ENCODE data around the gene ARL11.
A peak's percentile ranks its signal among the peaks of the same experiment; 100 is the strongest.

ARL11 gene

GRCh38 chr13:49615836-49616675, 12.3 kb upstream of the ARL11 start:
- peak; percentile 6 for DNase-seq (ENCODE audit: low spot score)

DNA sequence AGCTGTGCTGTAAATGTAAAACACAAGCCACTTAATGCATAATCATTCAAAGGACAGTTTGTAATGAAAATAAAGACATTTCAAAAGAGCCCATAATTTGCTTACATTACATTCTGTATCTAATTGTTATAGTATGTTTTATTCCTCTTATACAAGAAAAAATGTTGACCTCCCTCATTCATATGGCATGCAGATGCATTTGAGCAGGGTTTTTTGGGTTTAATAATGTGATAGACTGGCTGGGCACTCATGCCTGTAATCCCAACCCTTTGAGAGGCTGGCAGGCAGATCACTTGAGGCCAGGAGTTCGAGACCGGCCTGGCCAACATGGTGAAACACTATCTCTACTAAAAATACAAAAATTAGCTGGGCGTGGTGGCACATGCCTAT, 11.6 kb upstream of the ARL11 start:
- DNase-seq (ENCODE audit: low spot score) = no peak

DNA sequence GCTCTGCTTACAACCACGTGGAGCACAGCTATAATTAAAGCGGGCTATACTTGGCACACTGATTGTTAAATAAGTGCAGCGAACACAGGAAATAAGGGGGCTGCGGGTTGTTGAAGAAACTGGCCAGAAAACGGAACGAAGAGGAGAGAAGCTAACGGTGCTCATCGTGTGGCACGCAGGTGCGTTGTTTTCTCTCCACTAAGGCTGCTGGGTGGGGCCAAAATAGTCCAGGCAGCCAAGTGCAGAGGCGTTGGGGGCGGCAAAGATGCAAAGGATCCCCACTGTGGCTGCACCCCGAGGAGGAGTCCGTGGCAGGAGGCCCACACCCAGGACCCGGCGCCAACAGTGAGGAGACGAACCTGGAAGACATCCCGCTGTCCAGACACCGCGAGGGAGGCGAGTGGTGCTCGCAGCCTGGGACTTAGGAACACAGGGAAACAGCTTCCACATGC, 8.1 kb upstream of the ARL11 start:
- DNase-seq (ENCODE audit: low spot score) = no peak

DNA sequence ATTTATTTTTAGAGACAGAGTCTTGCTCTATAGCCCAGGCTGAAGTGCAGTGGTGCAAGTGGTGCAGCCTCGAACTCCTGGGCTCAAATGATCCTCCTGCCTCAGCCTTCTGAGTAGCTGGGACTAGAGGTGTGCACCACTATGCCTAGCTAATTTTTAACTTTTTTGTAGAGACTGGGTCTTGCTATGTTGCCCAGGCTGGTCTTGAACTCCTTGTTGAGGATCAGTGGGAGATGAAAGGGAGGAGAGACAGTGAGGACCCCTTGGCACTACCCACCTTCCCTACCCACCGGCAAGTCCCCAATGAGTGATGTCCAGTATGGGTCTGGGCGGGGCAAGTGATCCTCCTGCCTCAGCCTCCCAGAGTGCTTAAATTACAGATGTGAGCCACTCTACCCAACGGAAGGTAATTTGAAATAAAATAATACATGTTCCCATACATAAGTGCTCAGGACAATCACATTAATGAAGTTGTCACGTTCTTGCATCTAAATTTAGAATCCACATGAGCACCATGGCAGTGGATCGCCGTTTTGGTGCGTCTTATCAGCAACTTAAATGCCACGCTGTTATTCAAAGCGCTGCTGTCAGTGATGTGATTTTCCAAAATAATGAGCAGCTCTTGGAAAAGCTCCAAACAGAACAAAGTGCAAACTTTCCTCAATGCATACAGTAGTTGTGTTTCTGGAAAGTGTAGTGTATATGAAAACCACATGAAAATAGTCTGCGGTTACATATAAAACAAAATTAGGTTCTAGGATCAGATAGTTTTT, 5.9 kb upstream of the ARL11 start:
- DNase-seq (ENCODE audit: low spot score) = no peak

- no peak for DNase-seq (ENCODE audit: low spot score)
Measured at GRCh38 chr13:49624229-49624628, 4.1 kb upstream of the ARL11 start.

- DNase-seq (ENCODE audit: low spot score) = peak; percentile 13
Measured at GRCh38 chr13:49625392-49626079, 2.8 kb upstream of the ARL11 start.

- no peak for DNase-seq (ENCODE audit: low spot score)
Measured at GRCh38 chr13:49629196-49629938, 1.1 kb downstream of the ARL11 start.

DNA sequence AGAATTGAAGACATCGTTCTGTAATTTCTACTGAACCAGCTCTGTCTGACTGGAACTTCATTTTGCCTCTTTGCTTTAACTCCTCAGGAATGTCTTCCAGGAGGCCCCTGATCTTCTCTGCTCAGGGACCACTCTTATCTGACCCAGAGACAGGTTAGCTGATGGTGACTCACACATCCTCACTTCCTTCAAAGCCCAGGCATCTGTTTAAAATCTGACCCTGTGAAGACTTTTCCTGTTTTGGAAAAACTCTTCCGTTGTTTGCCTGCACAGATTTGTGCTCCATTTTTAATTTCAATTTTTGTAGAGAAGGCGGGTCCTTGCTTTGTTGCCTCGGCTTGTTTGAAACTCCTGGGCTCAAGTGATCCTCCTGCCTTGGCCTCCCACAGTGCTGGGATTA, 1.6 kb downstream of the ARL11 start:
- DNase-seq (ENCODE audit: low spot score) = no peak

DNA sequence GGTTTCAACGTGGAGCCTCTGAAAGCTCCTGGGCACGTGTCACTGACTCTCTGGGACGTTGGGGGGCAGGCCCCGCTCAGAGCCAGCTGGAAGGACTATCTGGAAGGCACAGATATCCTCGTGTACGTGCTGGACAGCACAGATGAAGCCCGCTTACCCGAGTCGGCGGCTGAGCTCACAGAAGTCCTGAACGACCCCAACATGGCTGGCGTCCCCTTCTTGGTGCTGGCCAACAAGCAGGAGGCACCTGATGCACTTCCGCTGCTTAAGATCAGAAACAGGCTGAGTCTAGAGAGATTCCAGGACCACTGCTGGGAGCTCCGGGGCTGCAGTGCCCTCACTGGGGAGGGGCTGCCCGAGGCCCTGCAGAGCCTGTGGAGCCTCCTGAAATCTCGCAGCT, 2.3 kb downstream of the ARL11 start:
- DNase-seq (ENCODE audit: low spot score) = no peak

- DNase-seq (ENCODE audit: low spot score) = no peak
Measured at GRCh38 chr13:49632156-49632555, 3.8 kb downstream of the ARL11 start.

DNA sequence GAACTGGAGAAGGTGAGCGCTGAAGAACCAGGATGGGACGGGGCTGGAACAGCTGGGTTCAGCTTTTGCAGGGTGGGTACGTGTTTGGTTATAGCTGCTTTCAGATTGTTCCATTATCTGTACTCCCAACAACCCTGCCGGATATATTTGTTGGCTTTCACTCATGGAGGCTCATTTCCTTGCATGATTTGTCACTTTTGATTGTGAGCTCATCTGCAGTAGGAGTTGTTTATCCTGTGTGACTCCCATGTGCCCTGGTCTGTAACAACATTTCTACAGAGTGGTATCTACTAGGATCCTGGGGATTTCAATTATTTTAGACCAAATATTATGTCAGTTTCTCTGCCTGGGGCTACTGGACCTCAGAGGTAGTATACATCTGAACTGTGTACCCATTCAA, 5.4 kb downstream of the ARL11 start:
- DNase-seq (ENCODE audit: low spot score) = no peak

GRCh38 chr13:49635599-49636433, 7.5 kb downstream of the ARL11 start:
- DNase-seq (ENCODE audit: low spot score) = no peak

DNA sequence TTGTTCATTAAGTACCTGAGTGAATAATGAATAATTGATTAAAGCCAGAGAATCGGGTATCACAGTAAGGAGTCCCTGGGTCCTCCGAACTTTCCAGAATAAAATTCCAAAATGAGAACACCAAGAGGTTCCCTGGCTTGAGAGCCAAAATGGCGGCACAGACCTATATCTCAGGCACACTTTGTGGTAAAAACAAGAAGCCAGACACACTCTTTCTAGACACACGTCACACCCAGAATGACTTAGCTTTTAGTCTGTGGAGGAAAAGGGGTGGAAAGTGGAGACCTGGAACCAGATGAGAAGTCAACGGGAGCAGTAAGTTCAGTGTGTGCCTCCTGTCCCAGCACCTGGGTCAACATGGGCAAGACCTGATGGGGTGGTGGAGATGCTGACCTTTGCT, 8.4 kb downstream of the ARL11 start:
- no peak for DNase-seq (ENCODE audit: low spot score)

DNA sequence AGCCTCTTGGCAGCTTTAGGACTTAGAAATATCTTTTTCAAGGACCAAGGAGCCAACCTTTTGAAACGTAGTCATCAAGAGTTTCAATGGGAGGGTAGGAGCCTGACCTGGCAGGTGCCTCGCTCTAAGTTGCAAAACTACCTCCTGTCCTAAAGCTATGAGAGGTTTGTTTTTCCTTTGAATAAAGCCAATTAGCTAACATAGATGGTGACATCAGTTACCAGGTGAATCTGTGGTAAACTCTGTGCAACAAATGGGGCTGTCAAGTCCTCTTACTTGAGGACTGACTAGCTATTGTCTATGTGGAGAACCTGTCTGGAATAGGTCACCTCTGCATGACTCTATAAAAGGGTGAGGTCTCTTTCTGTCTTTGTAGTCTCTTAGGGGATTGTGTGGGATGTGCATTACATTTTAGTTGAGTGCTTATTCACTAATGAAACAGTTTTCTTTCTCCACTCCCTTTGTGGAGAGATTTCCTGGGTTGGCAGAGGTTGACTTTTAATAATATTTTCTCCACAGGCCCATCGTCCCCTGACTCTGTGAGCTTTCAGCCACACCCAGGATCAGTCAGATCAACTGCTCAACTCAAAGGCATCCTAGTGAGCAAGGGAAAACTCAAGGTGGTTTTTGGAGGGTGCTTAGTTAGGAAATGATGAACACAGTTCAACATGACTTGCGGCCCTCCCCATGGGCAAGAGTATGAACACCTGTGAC, 9.9 kb downstream of the ARL11 start:
- no peak for DNase-seq (ENCODE audit: low spot score)

DNA sequence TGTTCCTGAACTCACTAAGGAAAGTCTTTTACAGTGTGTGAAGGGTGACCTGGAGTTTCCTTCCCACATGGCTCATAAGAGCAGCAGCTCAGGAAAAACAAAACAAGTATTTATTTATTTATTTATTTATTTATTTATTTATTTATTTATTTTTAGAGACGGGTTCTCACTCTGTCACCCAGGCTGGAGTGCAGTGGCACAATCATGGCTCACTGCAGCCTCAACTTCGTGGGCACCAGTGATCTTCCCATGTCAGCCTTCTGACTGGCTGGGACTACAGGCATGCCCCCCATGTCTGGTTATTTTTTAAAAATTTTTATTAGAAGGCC, 10.4 kb downstream of the ARL11 start:
- DNase-seq (ENCODE audit: low spot score) = no peak

- peak; percentile 82 for DNase-seq (ENCODE audit: low spot score)
Measured at GRCh38 chr13:49641801-49642291, 13.5 kb downstream of the ARL11 start.

DNA sequence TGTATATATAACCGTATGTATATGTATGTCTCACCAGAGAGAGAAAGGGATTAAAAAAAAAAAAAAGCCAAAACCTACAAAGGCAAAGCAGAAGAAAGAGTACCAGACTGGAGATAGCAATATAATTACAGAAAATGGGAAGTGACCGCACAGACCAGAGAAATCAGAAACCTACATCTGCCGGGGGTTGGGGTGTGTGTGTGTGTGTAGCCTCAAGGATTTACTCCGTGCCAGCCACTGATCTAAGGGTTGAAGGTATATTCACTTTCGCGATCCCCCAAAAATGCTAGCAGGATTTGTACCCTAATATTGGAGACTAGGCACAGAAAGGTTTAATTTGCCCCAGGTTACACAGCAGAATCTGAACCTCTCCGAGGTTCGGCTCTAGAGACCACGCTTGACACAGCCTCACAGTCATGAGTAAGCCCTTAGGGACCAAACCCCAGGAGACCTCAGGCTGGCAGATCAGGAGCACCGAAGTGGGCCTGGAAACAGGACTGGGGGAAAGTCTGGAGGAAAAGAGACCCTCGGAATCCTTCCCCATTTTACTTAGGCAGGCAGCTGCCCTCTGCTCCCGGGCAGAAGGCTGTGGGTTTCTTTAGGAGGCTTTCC, 14.8 kb downstream of the ARL11 start:
- DNase-seq (ENCODE audit: low spot score) = no peak

GRCh38 chr13:49645451-49645850, 17.1 kb downstream of the ARL11 start:
- no peak for DNase-seq (ENCODE audit: low spot score)

DNA sequence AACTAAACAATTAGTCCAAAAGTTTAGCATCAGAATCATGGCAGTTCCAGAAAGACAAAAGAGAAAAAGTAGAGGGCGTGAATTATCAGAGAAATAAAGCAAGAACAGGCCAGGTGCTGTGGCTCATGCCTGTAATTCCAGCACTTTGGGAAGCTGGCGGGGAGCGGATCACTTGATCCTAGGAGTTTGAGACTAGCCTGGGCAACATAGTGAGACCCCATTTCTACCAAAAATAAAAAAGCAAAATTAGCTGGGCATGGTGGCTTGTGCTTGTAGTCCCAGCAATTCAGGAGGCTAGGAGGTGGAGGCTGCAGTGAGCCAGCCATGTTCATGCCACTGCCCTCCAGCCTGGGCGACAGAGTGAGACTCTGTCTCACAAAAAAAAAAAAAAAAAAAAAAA, 18.4 kb downstream of the ARL11 start:
- no peak for DNase-seq (ENCODE audit: low spot score)

All from AG08395 (cell line).